Heart left ventricle (tissue), 13 donors: Measurements from ENCODE around the gene GDPD4.

Source experiments
- POLR2A ChIP-seq, 2 donors: fragments of 450-650 bp; IDR thresholded peaks; one replicate each; pipeline ENCODE4 v1.6.1; 2017; ENCODE audit warnings: antibody characterized with exemption in 2 of 2, mild to moderate bottlenecking in 2 of 2, moderate library complexity in 2 of 2
- TF ChIP-seq, protein P1 (sequence below), 12 donors: fragments of 200-600 bp; sonication (generic) in 4 of 12; IDR thresholded peaks; one replicate each; pipeline versions ENCODE4 v1.5.0 to v1.8.0; 2018 to 2022; ENCODE audit warnings: antibody characterized with exemption in 12 of 12, mild to moderate bottlenecking in 5 of 12
- donor health status: ischemic (EF 13 %, LVEDD 7.1; RV severe dilation, severe dysfunction).
- donor health status: DM: no; HTN: yes; CAD: no.
- donor health status: DM: no; HTN: no; CAD: no.
- donor health status: ischemic (EF 25% LVEDD 6.9; RV normal size, moderate dysfunction).
- donor health status: ischemic (EF 25% LVEDD 5.7; RV mildly dilated, moderate dysfunction).
- donor health status: ischemic (EF 35%, LVEDD 5.7; RV mildly dilated, moderate dysfunction).
- donor health status: nonischemic (EF 11% LVEDD 7.7; RV severe dilation, severe dysfunction).
- donor health status: DM: yes; HTN: yes; CAD: no.
- donor health status: PGD.
- donor health status: ischemic (EF 29% LVEDD 5.4; RV normal size, mild dysfunction).
- donor health status: nonischemic (EF 23%, LVEDD 6.1; RV moderate dilation, normal function).

- TF ChIP-seq, protein P1, sequence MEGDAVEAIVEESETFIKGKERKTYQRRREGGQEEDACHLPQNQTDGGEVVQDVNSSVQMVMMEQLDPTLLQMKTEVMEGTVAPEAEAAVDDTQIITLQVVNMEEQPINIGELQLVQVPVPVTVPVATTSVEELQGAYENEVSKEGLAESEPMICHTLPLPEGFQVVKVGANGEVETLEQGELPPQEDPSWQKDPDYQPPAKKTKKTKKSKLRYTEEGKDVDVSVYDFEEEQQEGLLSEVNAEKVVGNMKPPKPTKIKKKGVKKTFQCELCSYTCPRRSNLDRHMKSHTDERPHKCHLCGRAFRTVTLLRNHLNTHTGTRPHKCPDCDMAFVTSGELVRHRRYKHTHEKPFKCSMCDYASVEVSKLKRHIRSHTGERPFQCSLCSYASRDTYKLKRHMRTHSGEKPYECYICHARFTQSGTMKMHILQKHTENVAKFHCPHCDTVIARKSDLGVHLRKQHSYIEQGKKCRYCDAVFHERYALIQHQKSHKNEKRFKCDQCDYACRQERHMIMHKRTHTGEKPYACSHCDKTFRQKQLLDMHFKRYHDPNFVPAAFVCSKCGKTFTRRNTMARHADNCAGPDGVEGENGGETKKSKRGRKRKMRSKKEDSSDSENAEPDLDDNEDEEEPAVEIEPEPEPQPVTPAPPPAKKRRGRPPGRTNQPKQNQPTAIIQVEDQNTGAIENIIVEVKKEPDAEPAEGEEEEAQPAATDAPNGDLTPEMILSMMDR (IDR thresholded peaks at IDR 0.05), result no peak
- no peak for TF ChIP-seq POLR2A (IDR thresholded peaks at IDR 0.05)
Observed at GRCh38 chr11:77167111-77167626, 134.3 kb downstream of the GDPD4 start.
